ENCODE measurements around the gene CD164L2.

The CD164L2 gene

GRCh38 chr1:27366113-27366410, 17.1 kb downstream of the CD164L2 start:
- TF ChIP-seq, protein P1, sequence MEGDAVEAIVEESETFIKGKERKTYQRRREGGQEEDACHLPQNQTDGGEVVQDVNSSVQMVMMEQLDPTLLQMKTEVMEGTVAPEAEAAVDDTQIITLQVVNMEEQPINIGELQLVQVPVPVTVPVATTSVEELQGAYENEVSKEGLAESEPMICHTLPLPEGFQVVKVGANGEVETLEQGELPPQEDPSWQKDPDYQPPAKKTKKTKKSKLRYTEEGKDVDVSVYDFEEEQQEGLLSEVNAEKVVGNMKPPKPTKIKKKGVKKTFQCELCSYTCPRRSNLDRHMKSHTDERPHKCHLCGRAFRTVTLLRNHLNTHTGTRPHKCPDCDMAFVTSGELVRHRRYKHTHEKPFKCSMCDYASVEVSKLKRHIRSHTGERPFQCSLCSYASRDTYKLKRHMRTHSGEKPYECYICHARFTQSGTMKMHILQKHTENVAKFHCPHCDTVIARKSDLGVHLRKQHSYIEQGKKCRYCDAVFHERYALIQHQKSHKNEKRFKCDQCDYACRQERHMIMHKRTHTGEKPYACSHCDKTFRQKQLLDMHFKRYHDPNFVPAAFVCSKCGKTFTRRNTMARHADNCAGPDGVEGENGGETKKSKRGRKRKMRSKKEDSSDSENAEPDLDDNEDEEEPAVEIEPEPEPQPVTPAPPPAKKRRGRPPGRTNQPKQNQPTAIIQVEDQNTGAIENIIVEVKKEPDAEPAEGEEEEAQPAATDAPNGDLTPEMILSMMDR (IDR thresholded peaks at IDR 0.05; ENCODE audit: insufficient read depth, missing control alignments): no peak
- DNase-seq (ENCODE audit: insufficient read length, low spot score) (no peak), FAIRE-seq (no peak)

GRCh38 chr1:27365372-27366112, 17.6 kb downstream of the CD164L2 start:
- TF ChIP-seq, protein P1 (IDR thresholded peaks at IDR 0.05; ENCODE audit: insufficient read depth, missing control alignments): no peak
- DNase-seq (ENCODE audit: insufficient read length, low spot score): no peak
- no peak for FAIRE-seq

DNA sequence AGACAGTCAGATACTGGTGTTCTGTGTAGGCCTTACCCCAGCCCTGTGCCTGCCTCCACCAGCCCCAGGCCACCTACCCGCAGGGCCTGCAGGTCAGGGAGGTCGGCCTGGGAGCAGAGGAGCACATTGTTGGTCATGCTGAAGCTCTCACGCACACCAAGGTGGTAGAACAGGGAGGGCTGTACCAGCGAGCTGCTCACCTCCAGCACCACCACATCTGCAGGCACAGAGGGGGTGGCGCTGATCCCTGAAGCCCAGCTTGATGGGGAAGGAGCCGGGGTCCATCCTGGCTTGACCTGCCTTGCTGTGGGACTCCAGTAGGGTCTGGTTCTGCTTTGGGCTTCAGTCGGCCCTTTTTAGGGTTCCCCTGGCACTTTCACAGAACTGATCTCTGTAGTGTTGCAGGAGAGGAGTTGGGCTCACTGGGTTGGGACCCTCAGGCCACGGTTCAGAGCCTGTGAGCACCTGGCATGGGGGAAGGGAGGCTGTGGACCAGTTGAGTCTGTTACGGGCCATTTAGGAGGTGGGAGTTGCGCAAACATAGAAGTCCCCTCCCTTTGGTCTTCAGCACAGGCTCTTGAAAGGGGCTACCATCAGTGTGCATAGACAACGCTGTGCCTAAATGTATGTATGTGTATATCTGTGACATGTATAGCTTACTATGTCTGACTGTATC, 18.3 kb downstream of the CD164L2 start:
- no peak for FAIRE-seq
- TF ChIP-seq, protein P1 (IDR thresholded peaks at IDR 0.05; ENCODE audit: insufficient read depth, missing control alignments): no peak
- no peak for DNase-seq (ENCODE audit: insufficient read length, low spot score)

DNA sequence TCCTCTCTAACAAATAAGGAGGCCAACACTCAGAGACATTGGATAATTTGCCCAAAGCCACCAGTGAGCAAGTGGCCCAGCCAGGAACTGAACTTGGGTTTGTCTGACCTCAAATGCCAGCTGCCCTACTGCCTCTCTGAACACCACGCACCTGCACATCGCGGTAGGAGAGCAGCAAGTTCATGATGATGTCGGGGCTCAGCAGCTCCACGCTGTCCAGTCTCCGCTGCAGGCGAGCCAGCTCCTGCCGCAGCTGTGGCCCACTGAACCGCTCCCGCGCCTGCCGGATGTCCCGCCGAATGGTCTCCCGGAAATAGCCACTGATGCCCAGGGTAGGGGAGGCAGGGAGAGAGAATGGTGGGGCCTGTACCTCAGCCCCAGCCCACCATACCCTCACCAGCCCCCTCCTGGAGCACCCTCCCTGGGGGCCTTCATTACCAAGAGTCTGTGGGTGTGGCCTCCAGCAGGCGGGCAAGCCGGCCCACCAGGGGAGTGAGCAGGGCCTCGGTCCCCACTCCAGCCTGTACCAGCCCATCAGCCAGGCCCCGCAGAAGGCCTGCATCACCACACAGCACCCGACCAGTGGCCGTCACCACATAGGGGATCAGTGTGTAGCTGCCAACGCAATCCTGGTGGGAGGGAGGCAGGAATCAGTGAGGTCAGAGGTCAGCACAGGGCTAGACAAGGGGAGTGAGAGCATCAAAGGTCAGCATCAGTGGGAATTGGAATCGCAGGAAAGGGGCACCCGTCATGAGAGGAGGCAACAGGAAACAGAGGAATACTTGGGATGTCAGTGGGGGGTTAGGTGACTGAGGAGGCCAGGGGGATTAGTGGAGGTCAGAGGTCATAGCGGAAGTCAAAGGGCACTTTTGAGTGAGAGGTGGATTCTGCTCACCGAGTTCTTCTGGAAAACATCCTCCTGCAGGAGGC, 19.1 kb downstream of the CD164L2 start:
- TF ChIP-seq, protein P1 (IDR thresholded peaks at IDR 0.05; ENCODE audit: insufficient read depth, missing control alignments): no peak
- FAIRE-seq (no peak), DNase-seq (ENCODE audit: insufficient read length, low spot score) (no peak)

- DNase-seq (ENCODE audit: insufficient read length, low spot score): no peak
- no peak for FAIRE-seq
- TF ChIP-seq, protein P1 (IDR thresholded peaks at IDR 0.05; ENCODE audit: insufficient read depth, missing control alignments): no peak
Measured at GRCh38 chr1:27361553-27361952, 21.6 kb downstream of the CD164L2 start.

DNA sequence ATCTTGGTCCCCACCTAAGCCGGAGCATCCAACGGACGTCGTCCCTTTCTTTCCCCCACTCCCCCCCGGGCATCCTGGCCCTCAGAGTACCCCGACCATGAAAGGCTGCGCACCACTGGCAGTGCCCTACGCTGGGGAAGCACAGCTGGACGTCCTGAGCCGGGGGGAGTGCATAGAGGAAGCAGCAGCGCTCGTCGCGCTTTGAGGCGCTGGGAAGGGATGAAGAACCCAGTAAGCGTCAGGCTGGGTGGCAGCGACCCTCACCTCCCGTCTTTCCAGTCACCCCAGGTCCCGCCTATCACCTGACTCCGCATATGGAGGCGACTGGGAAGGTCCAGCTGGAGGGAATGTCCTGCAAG, 22.1 kb downstream of the CD164L2 start:
- TF ChIP-seq, protein P1 (IDR thresholded peaks at IDR 0.05; ENCODE audit: insufficient read depth, missing control alignments): no peak
- no peak for DNase-seq (ENCODE audit: insufficient read length, low spot score)
- no peak for FAIRE-seq

Data from D721Med (cell line).